Activated CD8-positive, alpha-beta memory T cell treated with anti-CD3 and anti-CD28 coated beads, Interleukin-2, amount 50 U/mL, for 48 hours (primary cell): ENCODE results near the gene GPSM1.

Source experiments
- DNase-seq: peaks from one replicate; pipeline ENCODE4 v3.0.0-alpha.2; 2020

GPSM1 gene

GRCh38 chr9:136305804-136306203 lies 21.5 kb upstream of the GPSM1 start:
- DNase-seq: no peak

GRCh38 chr9:136306211-136307208 lies 20.8 kb upstream of the GPSM1 start:
- no peak for DNase-seq

- no peak for DNase-seq
These were observed 20.1 kb upstream of the GPSM1 start for GRCh38 chr9:136307215-136307750.

- DNase-seq: no peak
These were observed 19.2 kb upstream of the GPSM1 start for GRCh38 chr9:136308006-136308701.

- no peak for DNase-seq
These were observed 18.7 kb upstream of the GPSM1 start for GRCh38 chr9:136308702-136309053.

GRCh38 chr9:136309101-136309801 lies 18.1 kb upstream of the GPSM1 start:
- DNase-seq: no peak

GRCh38 chr9:136309806-136310220 lies 17.5 kb upstream of the GPSM1 start:
- no peak for DNase-seq

GRCh38 chr9:136310273-136311030 lies 16.9 kb upstream of the GPSM1 start:
- no peak for DNase-seq

GRCh38 chr9:136311051-136312008 lies 16.0 kb upstream of the GPSM1 start:
- no peak for DNase-seq

- no peak for DNase-seq
These were observed 15.3 kb upstream of the GPSM1 start for GRCh38 chr9:136312009-136312375.

GRCh38 chr9:136312436-136312835 lies 14.9 kb upstream of the GPSM1 start:
- peak; percentile 76 for DNase-seq

GRCh38 chr9:136313111-136314055 lies 14.0 kb upstream of the GPSM1 start:
- DNase-seq: no peak

GRCh38 chr9:136314056-136314416 lies 13.3 kb upstream of the GPSM1 start:
- DNase-seq: no peak

GRCh38 chr9:136314944-136315343 lies 12.4 kb upstream of the GPSM1 start:
- DNase-seq: no peak

- DNase-seq: no peak
These were observed 11.0 kb upstream of the GPSM1 start for GRCh38 chr9:136316271-136316751.

- DNase-seq: no peak
These were observed 10.3 kb upstream of the GPSM1 start for GRCh38 chr9:136316896-136317676.

- no peak for DNase-seq
These were observed 9.6 kb upstream of the GPSM1 start for GRCh38 chr9:136317695-136318094.

- DNase-seq: no peak
These were observed 9.1 kb upstream of the GPSM1 start for GRCh38 chr9:136318111-136318775.
